HG03135 (cell line): ENCODE results near the gene PPP6R1.
A peak's percentile ranks its signal among the peaks of the same experiment; 100 is the strongest.

Experiments used
- ATAC-seq: cut with Tn5 transposase; IDR thresholded peaks from one replicate; pipeline ENCODE4 v1.9.1; 2021; ENCODE audit warnings: mild to moderate bottlenecking, moderate library complexity; ENCODE audit not compliant: unreplicated experiment

PPP6R1 gene

GRCh38 chr19:55283548-55284377 lies 24.9 kb upstream of the PPP6R1 start, which contains the start of gene BRSK1:
Gene BRSK1 (plus strand): TSS chr19:55283997. CDS start chr19:55284443, 446 bp downstream.
- no peak for ATAC-seq

GRCh38 chr19:55279770-55280643 lies 21.2 kb upstream of the PPP6R1 start, which contains the start of gene HSPBP1:
Gene HSPBP1 (minus strand): TSS chr19:55280110. CDS start chr19:55279608, 502 bp downstream.
- peak; percentile 52 for ATAC-seq

GRCh38 chr19:55279340-55279739 lies 20.5 kb upstream of the PPP6R1 start:
- no peak for ATAC-seq

GRCh38 chr19:55278391-55279135 lies 19.7 kb upstream of the PPP6R1 start:
- no peak for ATAC-seq

- ATAC-seq: no peak
Measured at GRCh38 chr19:55277494-55277893, 18.7 kb upstream of the PPP6R1 start.

- ATAC-seq: peak; percentile 10
Measured at GRCh38 chr19:55276720-55277430, 18.1 kb upstream of the PPP6R1 start.

GRCh38 chr19:55275851-55276719 lies 17.3 kb upstream of the PPP6R1 start:
- peak; percentile 47 for ATAC-seq

GRCh38 chr19:55273978-55274707 lies 15.3 kb upstream of the PPP6R1 start:
- no peak for ATAC-seq

- no peak for ATAC-seq
Measured at GRCh38 chr19:55272142-55272541, 13.3 kb upstream of the PPP6R1 start.

GRCh38 chr19:55270172-55270942 lies 11.5 kb upstream of the PPP6R1 start:
- ATAC-seq: no peak

- ATAC-seq: no peak
Measured at GRCh38 chr19:55269299-55269698, 10.5 kb upstream of the PPP6R1 start.

- no peak for ATAC-seq
Measured at GRCh38 chr19:55266840-55267239, 8.0 kb upstream of the PPP6R1 start.

GRCh38 chr19:55266404-55266803 lies 7.6 kb upstream of the PPP6R1 start:
- no peak for ATAC-seq

- ATAC-seq: no peak
Measured at GRCh38 chr19:55265723-55266386, 7.0 kb upstream of the PPP6R1 start.

- no peak for ATAC-seq
Measured at GRCh38 chr19:55265173-55265572, 6.4 kb upstream of the PPP6R1 start.

GRCh38 chr19:55264531-55264930 lies 5.7 kb upstream of the PPP6R1 start:
- ATAC-seq: no peak

- no peak for ATAC-seq
Measured at GRCh38 chr19:55262359-55262758, 3.5 kb upstream of the PPP6R1 start.
